Mucosa of descending colon (tissue), 3 donors: ENCODE results near the gene ANKRD10. TPM values are rescaled to one million over a fixed set of nuclear protein-coding genes. Genes with fewer than 3 reads are reported as not detected.

Experiments used
- ATAC-seq: fragments of 200-7000 bp; cut with Tn5 transposase; one replicate; pipeline ENCODE4 v1.9.1; 2020; ENCODE audit warnings: mild to moderate bottlenecking, moderate library complexity
- DNase-seq, 3 donors: peaks; one replicate each; pipeline ENCODE4 v3.0.0-alpha.2; 2020
- H3K36me3 ChIP-seq: fragments of 200-600 bp; one replicate; pipeline ENCODE4 v1.8.0; 2021; ENCODE audit warnings: low read depth, mild to moderate bottlenecking
- H3K4me1 ChIP-seq: fragments of 200-600 bp; one replicate; pipeline ENCODE4 v1.8.0; 2021; ENCODE audit warnings: low read depth, mild to moderate bottlenecking
- H3K4me3 ChIP-seq: fragments of 200-600 bp; one replicate; pipeline ENCODE4 v1.8.0; 2021; ENCODE audit warnings: mild to moderate bottlenecking
- H3K9me3 ChIP-seq: fragments of 200-600 bp; one replicate; pipeline ENCODE4 v1.8.0; 2021; ENCODE audit warnings: mild to moderate bottlenecking
- intact Hi-C, 2 donors: fragments of 100-400 bp; cut with DNase I in 1 of 2; cut with micrococcal nuclease in 1 of 2; formaldehyde crosslinking; loops; one replicate each; pipeline versions ENCODE4 v1.11.0 to v1.11.1; 2022; cut with DNase I, micrococcal nuclease
- total RNA-seq, 3 donors: library from RNA; stranded (reverse); fragmentation: NEBNext Ultra II Directional in 2 of 3; extraction: Animal tissue kit (Norgen Biotek cat#: 25700) in 2 of 3; gene quantifications; one replicate each; pipeline versions ENCODE4 v1.2.1 to v1.2.4, GENCODE V29; 2021 to 2023
- TF ChIP-seq, protein P1 (sequence below): fragments of 200-600 bp; IDR thresholded peaks from one replicate; pipeline ENCODE4 v1.8.0; 2022; ENCODE audit warnings: antibody characterized with exemption, mild to moderate bottlenecking
- donor health status: DM: no; HTN: no; CAD: no; lungs with moderate emphysema.
- donor health status: DM: no; HTN: no; CAD: no.
- donor health status: DM: no; HTN: yes; CAD: no.

ANKRD10 gene
- total RNA-seq, 3 donors from 2014 or later: 120 to 157 (median 155) TPM

DNA sequence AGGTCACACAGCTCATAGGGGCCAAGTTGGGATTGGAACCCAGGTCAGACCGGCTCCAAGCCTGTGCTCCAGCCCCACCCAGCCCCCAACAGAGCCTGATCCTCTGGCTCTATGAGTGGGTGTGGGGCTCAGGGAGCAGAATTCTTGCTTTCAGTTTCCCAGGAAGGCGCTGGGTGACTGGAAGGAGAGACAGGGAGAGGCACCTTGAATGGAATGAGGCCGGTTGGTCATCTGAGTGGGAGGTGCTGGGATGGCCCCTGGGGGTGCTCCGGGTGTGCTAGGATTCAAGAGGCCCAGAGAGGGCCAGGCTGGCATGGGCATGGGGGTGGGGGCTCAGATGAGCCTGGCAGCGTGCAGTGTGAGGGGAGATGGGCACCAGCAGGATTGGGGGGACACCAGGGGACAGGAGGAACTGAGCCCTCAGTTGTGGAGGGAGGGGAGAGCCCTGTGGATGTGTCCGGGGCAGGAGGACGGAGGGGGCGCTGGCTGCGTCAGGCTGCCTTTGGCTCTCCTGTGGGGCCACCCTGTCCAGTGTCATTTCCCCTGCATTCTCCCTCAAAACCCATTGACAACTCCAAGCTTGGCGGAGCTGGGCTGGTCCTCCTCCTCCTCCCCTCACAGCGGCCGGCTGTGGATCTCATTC lies 31.2 kb upstream of the ANKRD10 start:
- TF ChIP-seq, protein P1, sequence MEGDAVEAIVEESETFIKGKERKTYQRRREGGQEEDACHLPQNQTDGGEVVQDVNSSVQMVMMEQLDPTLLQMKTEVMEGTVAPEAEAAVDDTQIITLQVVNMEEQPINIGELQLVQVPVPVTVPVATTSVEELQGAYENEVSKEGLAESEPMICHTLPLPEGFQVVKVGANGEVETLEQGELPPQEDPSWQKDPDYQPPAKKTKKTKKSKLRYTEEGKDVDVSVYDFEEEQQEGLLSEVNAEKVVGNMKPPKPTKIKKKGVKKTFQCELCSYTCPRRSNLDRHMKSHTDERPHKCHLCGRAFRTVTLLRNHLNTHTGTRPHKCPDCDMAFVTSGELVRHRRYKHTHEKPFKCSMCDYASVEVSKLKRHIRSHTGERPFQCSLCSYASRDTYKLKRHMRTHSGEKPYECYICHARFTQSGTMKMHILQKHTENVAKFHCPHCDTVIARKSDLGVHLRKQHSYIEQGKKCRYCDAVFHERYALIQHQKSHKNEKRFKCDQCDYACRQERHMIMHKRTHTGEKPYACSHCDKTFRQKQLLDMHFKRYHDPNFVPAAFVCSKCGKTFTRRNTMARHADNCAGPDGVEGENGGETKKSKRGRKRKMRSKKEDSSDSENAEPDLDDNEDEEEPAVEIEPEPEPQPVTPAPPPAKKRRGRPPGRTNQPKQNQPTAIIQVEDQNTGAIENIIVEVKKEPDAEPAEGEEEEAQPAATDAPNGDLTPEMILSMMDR: no peak
- intact Hi-C loops: loop anchor here in 1 of 2 donors (10.0 kb wide), 1 partner anchor 99 kb away; no protein-coding TSS in a partner anchor
- DNase-seq: no peak
- H3K36me3 ChIP-seq: no peaks in the 10 kb centered on the region
- no peaks in the 10 kb centered on the region for H3K4me1 ChIP-seq
- ATAC-seq: no peak
- no peaks in the 10 kb centered on the region for H3K9me3 ChIP-seq
- H3K4me3 ChIP-seq: no peak overlapping the region

GRCh38 chr13:110944968-110945927 lies 30.4 kb upstream of the ANKRD10 start:
- ATAC-seq (no peak), DNase-seq (no peak)
- no peaks in the 10 kb centered on the region for H3K4me1 ChIP-seq
- H3K9me3 ChIP-seq: no peaks in the 10 kb centered on the region
- H3K4me3 ChIP-seq: no peak overlapping the region
- no peaks in the 10 kb centered on the region for H3K36me3 ChIP-seq
- intact Hi-C loops: loop anchor here in 1 of 2 donors (10.0 kb wide), 1 partner anchor 100 kb away; no protein-coding TSS in a partner anchor
- TF ChIP-seq, protein P1: no peak

- intact Hi-C loops: loop anchor here in 1 of 2 donors (10.0 kb wide), 1 partner anchor 100 kb away; no protein-coding TSS in a partner anchor
- ATAC-seq: peak; percentile 79
- H3K4me3 ChIP-seq: no peak overlapping the region
- H3K9me3 ChIP-seq: no peaks in the 10 kb centered on the region
- TF ChIP-seq, protein P1: no peak
- peak in 1 of 3 donors; percentile 27 for DNase-seq
- no peaks in the 10 kb centered on the region for H3K4me1 ChIP-seq
- no peaks in the 10 kb centered on the region for H3K36me3 ChIP-seq
Observed at GRCh38 chr13:110944121-110944967, 29.5 kb upstream of the ANKRD10 start.

DNA sequence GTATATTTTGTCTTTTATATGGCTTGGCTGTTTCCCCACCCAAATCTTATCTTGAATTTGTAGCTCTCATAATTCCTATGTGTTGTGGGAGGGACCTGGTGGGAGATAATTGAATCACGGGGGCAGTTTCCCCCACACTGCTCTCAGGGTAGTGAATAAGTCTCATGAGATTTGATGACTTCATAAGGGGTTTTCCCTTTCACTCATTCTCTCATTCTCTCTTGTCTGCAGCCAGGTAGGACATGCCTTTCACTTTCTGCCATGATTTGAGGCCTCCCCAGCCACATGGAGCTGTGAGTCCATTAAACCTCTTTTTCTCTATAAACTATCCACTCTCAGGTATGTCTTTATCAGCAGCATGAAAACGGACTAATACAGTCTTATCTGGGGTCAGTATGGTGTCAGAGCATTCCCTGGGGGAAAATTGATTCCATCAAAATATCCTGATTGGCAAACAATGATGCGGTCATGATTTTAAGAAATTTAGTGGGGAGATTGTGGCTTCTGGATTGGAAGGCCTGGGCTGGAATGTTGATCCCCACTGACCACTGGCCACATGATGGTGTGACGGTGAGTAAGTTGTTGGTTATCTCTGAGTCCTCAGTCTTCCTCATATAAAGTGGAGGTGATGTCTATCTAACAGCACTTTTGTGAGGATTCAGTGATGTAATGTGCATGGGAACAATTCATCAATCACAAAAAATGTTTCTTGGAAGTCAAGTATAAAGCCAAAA lies 27.5 kb upstream of the ANKRD10 start:
- TF ChIP-seq, protein P1: no peak
- no peaks in the 10 kb centered on the region for H3K36me3 ChIP-seq
- no peaks in the 10 kb centered on the region for H3K9me3 ChIP-seq
- intact Hi-C loops: loop anchor here in 1 of 2 donors (10.0 kb wide), 1 partner anchor 102 kb away; no protein-coding TSS in a partner anchor
- no peak for DNase-seq
- no peaks in the 10 kb centered on the region for H3K4me1 ChIP-seq
- H3K4me3 ChIP-seq: no peak overlapping the region
- ATAC-seq: no peak
